Body of pancreas (tissue), 4 donors: ENCODE measurements around the gene KRTAP3-3.

Source experiments
- POLR2A ChIP-seq, 3 donors: fragments of 450-650 bp; IDR thresholded peaks; one replicate each; pipeline ENCODE4 v1.6.1; 2016; ENCODE audit warnings: antibody characterized with exemption in 3 of 3, mild to moderate bottlenecking in 2 of 3
- TF ChIP-seq, protein P1 (sequence below), 7 experiments: fragments of 450-650 bp in 4 of 7; fragments of 200-600 bp in 3 of 7; sonication (generic) in 3 of 7; IDR thresholded peaks; one replicate each; pipeline ENCODE4 v1.5.1; 2016 to 2019; ENCODE audit warnings: antibody characterized with exemption in 7 of 7

DNA sequence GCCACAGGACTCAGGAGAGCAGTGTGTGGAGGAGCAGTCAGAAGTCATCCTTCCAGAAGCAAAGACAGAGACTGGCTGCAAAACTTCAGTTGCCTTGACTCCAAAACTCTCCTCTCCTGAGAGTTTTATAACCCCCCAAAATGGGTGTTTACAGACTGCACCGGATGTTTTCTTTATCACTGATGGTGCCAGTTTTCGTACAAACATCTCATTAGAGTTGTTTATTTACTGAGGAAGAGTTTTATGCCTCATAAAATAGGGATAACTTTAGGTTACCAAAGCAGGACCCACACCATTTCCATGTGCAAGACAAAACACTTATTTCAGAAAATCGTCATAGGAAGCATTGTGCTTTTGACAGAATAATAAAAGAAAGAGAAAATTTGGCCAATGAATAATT is 9.7 kb downstream of the KRTAP3-3 start, which contains the start of gene KRT40:
- no peak for TF ChIP-seq POLR2A (IDR thresholded peaks at IDR 0.05)
- TF ChIP-seq, protein P1, sequence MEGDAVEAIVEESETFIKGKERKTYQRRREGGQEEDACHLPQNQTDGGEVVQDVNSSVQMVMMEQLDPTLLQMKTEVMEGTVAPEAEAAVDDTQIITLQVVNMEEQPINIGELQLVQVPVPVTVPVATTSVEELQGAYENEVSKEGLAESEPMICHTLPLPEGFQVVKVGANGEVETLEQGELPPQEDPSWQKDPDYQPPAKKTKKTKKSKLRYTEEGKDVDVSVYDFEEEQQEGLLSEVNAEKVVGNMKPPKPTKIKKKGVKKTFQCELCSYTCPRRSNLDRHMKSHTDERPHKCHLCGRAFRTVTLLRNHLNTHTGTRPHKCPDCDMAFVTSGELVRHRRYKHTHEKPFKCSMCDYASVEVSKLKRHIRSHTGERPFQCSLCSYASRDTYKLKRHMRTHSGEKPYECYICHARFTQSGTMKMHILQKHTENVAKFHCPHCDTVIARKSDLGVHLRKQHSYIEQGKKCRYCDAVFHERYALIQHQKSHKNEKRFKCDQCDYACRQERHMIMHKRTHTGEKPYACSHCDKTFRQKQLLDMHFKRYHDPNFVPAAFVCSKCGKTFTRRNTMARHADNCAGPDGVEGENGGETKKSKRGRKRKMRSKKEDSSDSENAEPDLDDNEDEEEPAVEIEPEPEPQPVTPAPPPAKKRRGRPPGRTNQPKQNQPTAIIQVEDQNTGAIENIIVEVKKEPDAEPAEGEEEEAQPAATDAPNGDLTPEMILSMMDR (IDR thresholded peaks at IDR 0.05), result no peak
